ENCODE measurements around the gene RBPMS2. TPM values are rescaled to one million over a fixed set of nuclear protein-coding genes. Genes with fewer than 3 reads are reported as not detected.
A peak's percentile ranks its signal among the peaks of the same experiment; 100 is the strongest.

RBPMS2 gene
- total RNA-seq, 2 experiments from 2014 or later = not detected

GRCh38 chr15:64693134-64693533 lies 82.3 kb downstream of the RBPMS2 start:
- peaks cover 66% of the 10 kb centered on the region for H3K36me3 Mint-ChIP-seq (ENCODE audit: low read depth)
- CTCF ChIA-PET = interaction anchor here (0.9 to 1.4 kb wide), 2 partner anchors 35 to 202 kb away, joined by 3 to 4 read pairs; no protein-coding TSS in a partner anchor
- Histone ChIP-seq H3K36me3 (ENCODE audit: insufficient read depth, low read length) (peaks cover 50% of the 10 kb centered on the region), H3K27ac (ENCODE audit: low read depth in 1 of 2, low read length in 2 of 2) (no peak overlapping the region), H3K9me3 (ENCODE audit: control insufficient read depth in 1 of 2, insufficient read depth in 1 of 2, low read length in 2 of 2) (no peaks in the 10 kb centered on the region), H3K4me3 (ENCODE audit: low read length) (no peak overlapping the region), H3K4me1 (ENCODE audit: insufficient read depth, low read length) (peaks cover 11% of the 10 kb centered on the region), H3K27me3 (ENCODE audit: control insufficient read depth in 1 of 2, insufficient read depth in 2 of 2, low read length in 2 of 2) (no peaks in the 10 kb centered on the region)
- DNase-seq = peak in 2 of 14 experiments; percentile 52 to 65
- peak overlapping the region; percentile 47 for H3K27ac Mint-ChIP-seq
- POLR2A ChIA-PET = no interaction called here
- TF ChIP-seq, protein P1, sequence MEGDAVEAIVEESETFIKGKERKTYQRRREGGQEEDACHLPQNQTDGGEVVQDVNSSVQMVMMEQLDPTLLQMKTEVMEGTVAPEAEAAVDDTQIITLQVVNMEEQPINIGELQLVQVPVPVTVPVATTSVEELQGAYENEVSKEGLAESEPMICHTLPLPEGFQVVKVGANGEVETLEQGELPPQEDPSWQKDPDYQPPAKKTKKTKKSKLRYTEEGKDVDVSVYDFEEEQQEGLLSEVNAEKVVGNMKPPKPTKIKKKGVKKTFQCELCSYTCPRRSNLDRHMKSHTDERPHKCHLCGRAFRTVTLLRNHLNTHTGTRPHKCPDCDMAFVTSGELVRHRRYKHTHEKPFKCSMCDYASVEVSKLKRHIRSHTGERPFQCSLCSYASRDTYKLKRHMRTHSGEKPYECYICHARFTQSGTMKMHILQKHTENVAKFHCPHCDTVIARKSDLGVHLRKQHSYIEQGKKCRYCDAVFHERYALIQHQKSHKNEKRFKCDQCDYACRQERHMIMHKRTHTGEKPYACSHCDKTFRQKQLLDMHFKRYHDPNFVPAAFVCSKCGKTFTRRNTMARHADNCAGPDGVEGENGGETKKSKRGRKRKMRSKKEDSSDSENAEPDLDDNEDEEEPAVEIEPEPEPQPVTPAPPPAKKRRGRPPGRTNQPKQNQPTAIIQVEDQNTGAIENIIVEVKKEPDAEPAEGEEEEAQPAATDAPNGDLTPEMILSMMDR (IDR thresholded peaks at IDR 0.05) = no peak
- no peak for ATAC-seq (ENCODE audit: poor library complexity)
- no peak overlapping the region for H3K4me3 Mint-ChIP-seq
- no peaks in the 10 kb centered on the region for H3K27me3 Mint-ChIP-seq
- peaks cover 38% of the 10 kb centered on the region for H3K4me1 Mint-ChIP-seq (ENCODE audit: low read depth)
- intact Hi-C loops (cut with DNase I, micrococcal nuclease) = no loop called here
- no peaks in the 10 kb centered on the region for H3K9me3 Mint-ChIP-seq

- intact Hi-C loops (cut with DNase I, micrococcal nuclease) = no loop called here
Observed at GRCh38 chr15:64691896-64692565, 83.4 kb downstream of the RBPMS2 start.

GRCh38 chr15:64690578-64691296 lies 84.7 kb downstream of the RBPMS2 start:
- H3K9me3 ChIP-seq (ENCODE audit: control insufficient read depth in 1 of 2, insufficient read depth in 1 of 2, low read length in 2 of 2) = no peaks in the 10 kb centered on the region
- intact Hi-C loops (cut with DNase I, micrococcal nuclease) = no loop called here
- no peak for ATAC-seq (ENCODE audit: poor library complexity)
- Mint-ChIP-seq H3K9me3 (no peaks in the 10 kb centered on the region), H3K4me3 (no peak overlapping the region), H3K4me1 (ENCODE audit: low read depth) (peaks cover 23% of the 10 kb centered on the region), H3K27me3 (no peaks in the 10 kb centered on the region), H3K36me3 (ENCODE audit: low read depth) (peaks cover 81% of the 10 kb centered on the region), H3K27ac (peak overlapping the region; percentile 25)
- peaks cover 62% of the 10 kb centered on the region for H3K36me3 ChIP-seq (ENCODE audit: insufficient read depth, low read length)
- H3K4me1 ChIP-seq (ENCODE audit: insufficient read depth, low read length) = peaks cover 7% of the 10 kb centered on the region
- POLR2A ChIA-PET = no interaction called here
- TF ChIP-seq, protein P1 (IDR thresholded peaks at IDR 0.05) = no peak
- DNase-seq = no peak
- H3K4me3 ChIP-seq (ENCODE audit: low read length) = no peak overlapping the region
- CTCF ChIA-PET = interaction anchor here (3.1 kb wide), 1 partner anchor 37 kb away, joined by 17 read pairs; no protein-coding TSS in a partner anchor
- no peak overlapping the region for H3K27ac ChIP-seq (ENCODE audit: low read depth in 1 of 2, low read length in 2 of 2)
- H3K27me3 ChIP-seq (ENCODE audit: control insufficient read depth in 1 of 2, insufficient read depth in 2 of 2, low read length in 2 of 2) = no peaks in the 10 kb centered on the region

More at GRCh38 chr15:64691896-64692565, 83.4 kb downstream of the RBPMS2 start:
- DNase-seq (peak in 3 of 14 experiments; percentile 14 to 52 (median 46)), ATAC-seq (ENCODE audit: poor library complexity) (no peak)
- H3K27me3 Mint-ChIP-seq = no peaks in the 10 kb centered on the region
- no peak overlapping the region for H3K27ac ChIP-seq (ENCODE audit: low read depth in 1 of 2, low read length in 2 of 2)
- no peak overlapping the region for H3K4me3 ChIP-seq (ENCODE audit: low read length)
- TF ChIP-seq, protein P1 (IDR thresholded peaks at IDR 0.05) = no peak
- peaks cover 28% of the 10 kb centered on the region for H3K4me1 Mint-ChIP-seq (ENCODE audit: low read depth)
- H3K4me3 Mint-ChIP-seq = no peak overlapping the region
- POLR2A ChIA-PET = no interaction called here
- H3K27ac Mint-ChIP-seq = peak overlapping the region; percentile 20
- H3K9me3 ChIP-seq (ENCODE audit: control insufficient read depth in 1 of 2, insufficient read depth in 1 of 2, low read length in 2 of 2) = no peaks in the 10 kb centered on the region
- H3K36me3 Mint-ChIP-seq (ENCODE audit: low read depth) = peaks cover 77% of the 10 kb centered on the region
- CTCF ChIA-PET = interaction anchor here (0.9 to 3.1 kb wide), 2 partner anchors 36 to 203 kb away, joined by 3 to 17 read pairs; no protein-coding TSS in a partner anchor
- no peaks in the 10 kb centered on the region for H3K9me3 Mint-ChIP-seq
- peaks cover 61% of the 10 kb centered on the region for H3K36me3 ChIP-seq (ENCODE audit: insufficient read depth, low read length)
- peaks cover 7% of the 10 kb centered on the region for H3K4me1 ChIP-seq (ENCODE audit: insufficient read depth, low read length)
- H3K27me3 ChIP-seq (ENCODE audit: control insufficient read depth in 1 of 2, insufficient read depth in 2 of 2, low read length in 2 of 2) = no peaks in the 10 kb centered on the region
